ENCODE data around the gene SHF. TPM values are rescaled to one million over a fixed set of nuclear protein-coding genes. Genes with fewer than 3 reads are reported as not detected.

SHF gene
- polyA plus RNA-seq, 1 donor (not counting 4 experiments of a cell fraction or from before 2014, with no cell fraction given), result 0.24 TPM

DNA sequence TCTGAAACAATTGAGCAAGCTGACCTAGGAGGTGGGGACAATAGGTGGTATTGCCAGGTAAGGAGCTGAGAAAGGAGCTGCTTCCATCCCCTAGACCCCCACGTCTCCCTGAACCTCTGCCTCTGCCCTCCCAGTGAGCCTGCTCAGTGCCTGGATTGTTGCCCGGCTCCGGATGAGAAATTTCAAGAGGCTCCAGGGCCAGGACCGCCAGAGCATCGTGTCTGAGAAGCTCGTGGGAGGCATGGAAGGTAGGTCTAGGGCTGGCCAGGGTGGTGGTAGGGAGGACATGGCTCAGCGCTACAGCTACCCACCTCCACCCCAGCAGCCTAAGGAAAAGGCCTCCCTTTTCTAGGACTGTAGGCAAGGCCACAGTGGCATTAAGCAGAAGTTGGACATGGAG lies 44.7 kb downstream of the SHF start:
- no peaks in the 10 kb centered on the region for H3K9me3 ChIP-seq (ENCODE audit: control insufficient read depth, low read depth, low read length)
- TF ChIP-seq, protein P1, sequence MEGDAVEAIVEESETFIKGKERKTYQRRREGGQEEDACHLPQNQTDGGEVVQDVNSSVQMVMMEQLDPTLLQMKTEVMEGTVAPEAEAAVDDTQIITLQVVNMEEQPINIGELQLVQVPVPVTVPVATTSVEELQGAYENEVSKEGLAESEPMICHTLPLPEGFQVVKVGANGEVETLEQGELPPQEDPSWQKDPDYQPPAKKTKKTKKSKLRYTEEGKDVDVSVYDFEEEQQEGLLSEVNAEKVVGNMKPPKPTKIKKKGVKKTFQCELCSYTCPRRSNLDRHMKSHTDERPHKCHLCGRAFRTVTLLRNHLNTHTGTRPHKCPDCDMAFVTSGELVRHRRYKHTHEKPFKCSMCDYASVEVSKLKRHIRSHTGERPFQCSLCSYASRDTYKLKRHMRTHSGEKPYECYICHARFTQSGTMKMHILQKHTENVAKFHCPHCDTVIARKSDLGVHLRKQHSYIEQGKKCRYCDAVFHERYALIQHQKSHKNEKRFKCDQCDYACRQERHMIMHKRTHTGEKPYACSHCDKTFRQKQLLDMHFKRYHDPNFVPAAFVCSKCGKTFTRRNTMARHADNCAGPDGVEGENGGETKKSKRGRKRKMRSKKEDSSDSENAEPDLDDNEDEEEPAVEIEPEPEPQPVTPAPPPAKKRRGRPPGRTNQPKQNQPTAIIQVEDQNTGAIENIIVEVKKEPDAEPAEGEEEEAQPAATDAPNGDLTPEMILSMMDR (optimal IDR thresholded peaks at IDR 0.05 in 1 of 3, IDR thresholded peaks at IDR 0.05 in 1 of 3, conservative IDR thresholded peaks at IDR 0.05 in 1 of 3; ENCODE audit: extremely low read depth in 1 of 3, insufficient read depth in 2 of 3, low read length in 3 of 3), result no peak
- no peak for TF ChIP-seq EZH2 (IDR thresholded peaks at IDR 0.05; ENCODE audit: low read length)
- no peaks in the 10 kb centered on the region for H4K20me1 ChIP-seq (ENCODE audit: control insufficient read depth, extremely low read depth, insufficient read depth, low read length)
- FAIRE-seq, result no peak
- no peaks in the 10 kb centered on the region for H3K27me3 ChIP-seq (ENCODE audit: control insufficient read depth, extremely low read depth, insufficient read depth, low read length)
- H3K9me1 ChIP-seq (ENCODE audit: control insufficient read depth, extremely low read depth, insufficient read depth, low read length), result no peaks in the 10 kb centered on the region
- no peak overlapping the region for H3K4me3 ChIP-seq (ENCODE audit: control insufficient read depth in 2 of 3, extremely low read depth in 1 of 3, insufficient read depth in 2 of 3, low read depth in 1 of 3, low read length in 3 of 3)
- no peak overlapping the region for H3K9ac ChIP-seq (ENCODE audit: control insufficient read depth, extremely low read depth, insufficient read depth, low read length)
- H3K4me2 ChIP-seq (ENCODE audit: control insufficient read depth, extremely low read depth, insufficient read depth, low read depth, low read length), result no peak overlapping the region
- dilution Hi-C loops (cut with MboI; ENCODE audit: extremely low pct_ligation_motif_present, low sequenced_read_pairs), result no loop called here
- no peaks in the 10 kb centered on the region for H3K79me2 ChIP-seq (ENCODE audit: control insufficient read depth, insufficient read depth, low read length)
- H3K27ac ChIP-seq (ENCODE audit: control insufficient read depth, insufficient read depth, low read length), result no peak overlapping the region
- peaks cover 30 to 47% of the 10 kb centered on the region in 2 experiments for H3K36me3 ChIP-seq (ENCODE audit: control insufficient read depth in 2 of 2, extremely low read depth in 1 of 2, insufficient read depth in 2 of 2, low read length in 2 of 2)
- no peak for DNase-seq (ENCODE audit: low read depth, low spot score)
- H2AFZ ChIP-seq (ENCODE audit: control insufficient read depth, low read length), result no peak overlapping the region
- H3K4me1 ChIP-seq (ENCODE audit: control insufficient read depth, extremely low read depth, insufficient read depth, low read length), result peaks cover 11% of the 10 kb centered on the region

DNA sequence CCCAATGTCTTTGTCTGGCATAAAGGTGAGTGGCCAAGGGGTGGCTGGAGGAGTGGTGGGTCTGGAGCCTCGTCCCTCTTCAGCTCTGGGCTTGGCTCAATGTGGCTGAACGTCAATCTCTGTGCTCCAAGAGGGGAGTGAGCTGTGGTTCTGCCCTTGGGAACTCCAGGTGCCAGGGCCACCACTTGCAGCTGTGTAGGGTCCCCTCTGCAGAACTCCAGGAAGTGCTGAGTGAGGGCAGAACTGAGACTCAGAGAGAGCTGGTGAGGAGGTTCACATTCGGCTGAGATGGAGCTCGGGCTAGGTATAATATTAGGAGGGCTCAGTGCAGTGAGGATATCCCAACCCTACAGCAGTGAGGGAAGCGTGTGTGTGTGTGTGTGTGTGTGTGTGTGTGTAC lies 46.4 kb downstream of the SHF start:
- no peaks in the 10 kb centered on the region for H4K20me1 ChIP-seq (ENCODE audit: control insufficient read depth, extremely low read depth, insufficient read depth, low read length)
- dilution Hi-C loops (cut with MboI; ENCODE audit: extremely low pct_ligation_motif_present, low sequenced_read_pairs), result no loop called here
- no peaks in the 10 kb centered on the region for H3K27me3 ChIP-seq (ENCODE audit: control insufficient read depth, extremely low read depth, insufficient read depth, low read length)
- H3K4me1 ChIP-seq (ENCODE audit: control insufficient read depth, extremely low read depth, insufficient read depth, low read length), result peaks cover 5% of the 10 kb centered on the region
- peaks cover 18 to 48% of the 10 kb centered on the region in 2 experiments for H3K36me3 ChIP-seq (ENCODE audit: control insufficient read depth in 2 of 2, extremely low read depth in 1 of 2, insufficient read depth in 2 of 2, low read length in 2 of 2)
- H3K4me3 ChIP-seq (ENCODE audit: control insufficient read depth in 2 of 3, extremely low read depth in 1 of 3, insufficient read depth in 2 of 3, low read depth in 1 of 3, low read length in 3 of 3), result no peak overlapping the region
- no peak overlapping the region for H3K9ac ChIP-seq (ENCODE audit: control insufficient read depth, extremely low read depth, insufficient read depth, low read length)
- no peak for TF ChIP-seq EZH2 (IDR thresholded peaks at IDR 0.05; ENCODE audit: low read length)
- TF ChIP-seq, protein P1 (optimal IDR thresholded peaks at IDR 0.05 in 1 of 3, IDR thresholded peaks at IDR 0.05 in 1 of 3, conservative IDR thresholded peaks at IDR 0.05 in 1 of 3; ENCODE audit: extremely low read depth in 1 of 3, insufficient read depth in 2 of 3, low read length in 3 of 3), result no peak
- no peak for FAIRE-seq
- no peak overlapping the region for H3K4me2 ChIP-seq (ENCODE audit: control insufficient read depth, extremely low read depth, insufficient read depth, low read depth, low read length)
- no peaks in the 10 kb centered on the region for H3K9me3 ChIP-seq (ENCODE audit: control insufficient read depth, low read depth, low read length)
- H2AFZ ChIP-seq (ENCODE audit: control insufficient read depth, low read length), result no peak overlapping the region
- no peaks in the 10 kb centered on the region for H3K79me2 ChIP-seq (ENCODE audit: control insufficient read depth, insufficient read depth, low read length)
- H3K9me1 ChIP-seq (ENCODE audit: control insufficient read depth, extremely low read depth, insufficient read depth, low read length), result no peaks in the 10 kb centered on the region
- no peak for DNase-seq (ENCODE audit: low read depth, low spot score)
- H3K27ac ChIP-seq (ENCODE audit: control insufficient read depth, insufficient read depth, low read length), result no peak overlapping the region

Data from keratinocyte (primary cell).